HG02885 (cell line): ENCODE measurements around the gene EFCAB8.
"Not testable (repeated sequence)": the region's sequence is repeated elsewhere in the genome, so short reads cannot be mapped to it uniquely, and the experiment has no call there.

ENCODE experiments used
- ATAC-seq: cut with Tn5 transposase; IDR thresholded peaks from one replicate; pipeline ENCODE4 v1.9.1; 2021; ENCODE audit warnings: mild to moderate bottlenecking; ENCODE audit not compliant: unreplicated experiment, poor library complexity

EFCAB8 gene

DNA sequence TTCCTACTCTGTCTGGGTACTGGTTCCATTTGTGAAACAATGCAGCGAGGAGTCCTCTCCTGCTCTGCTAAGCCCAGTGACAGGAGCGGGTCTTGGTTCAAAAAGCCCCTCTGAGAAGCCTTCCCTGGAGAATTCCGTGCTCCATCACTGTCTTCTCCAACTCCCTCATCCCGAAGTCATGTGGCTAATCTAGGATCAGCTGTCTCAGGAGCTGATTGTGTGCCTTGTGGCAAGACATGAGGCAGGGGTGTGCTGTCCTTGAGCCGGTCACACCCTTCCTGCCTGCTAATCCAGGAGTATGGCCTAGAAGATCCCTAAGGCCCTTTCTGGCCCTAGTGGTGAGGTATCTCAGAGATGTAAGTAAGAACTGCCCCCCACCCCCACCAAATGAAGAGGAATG, 72.0 kb downstream of the EFCAB8 start:
- no peak for ATAC-seq

DNA sequence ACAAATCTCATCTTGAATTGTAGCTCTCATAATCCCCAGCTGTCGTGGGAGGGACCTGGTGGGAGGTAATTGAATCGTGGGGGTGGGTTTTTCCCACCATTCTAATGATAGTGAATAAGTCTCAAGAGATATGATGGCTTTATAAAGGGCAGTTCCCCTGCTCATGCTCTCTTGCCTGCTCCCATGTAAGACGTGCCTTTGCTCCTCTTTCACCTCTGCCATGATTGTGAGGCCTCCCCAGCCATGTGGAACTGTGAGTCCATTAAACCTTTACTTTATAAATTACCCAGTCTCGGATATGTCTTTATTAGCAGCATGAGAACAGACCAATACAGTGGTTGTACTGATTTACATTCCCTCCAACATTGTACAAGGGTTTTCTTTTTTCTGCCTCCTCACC, 75.9 kb downstream of the EFCAB8 start:
- no peak for ATAC-seq

DNA sequence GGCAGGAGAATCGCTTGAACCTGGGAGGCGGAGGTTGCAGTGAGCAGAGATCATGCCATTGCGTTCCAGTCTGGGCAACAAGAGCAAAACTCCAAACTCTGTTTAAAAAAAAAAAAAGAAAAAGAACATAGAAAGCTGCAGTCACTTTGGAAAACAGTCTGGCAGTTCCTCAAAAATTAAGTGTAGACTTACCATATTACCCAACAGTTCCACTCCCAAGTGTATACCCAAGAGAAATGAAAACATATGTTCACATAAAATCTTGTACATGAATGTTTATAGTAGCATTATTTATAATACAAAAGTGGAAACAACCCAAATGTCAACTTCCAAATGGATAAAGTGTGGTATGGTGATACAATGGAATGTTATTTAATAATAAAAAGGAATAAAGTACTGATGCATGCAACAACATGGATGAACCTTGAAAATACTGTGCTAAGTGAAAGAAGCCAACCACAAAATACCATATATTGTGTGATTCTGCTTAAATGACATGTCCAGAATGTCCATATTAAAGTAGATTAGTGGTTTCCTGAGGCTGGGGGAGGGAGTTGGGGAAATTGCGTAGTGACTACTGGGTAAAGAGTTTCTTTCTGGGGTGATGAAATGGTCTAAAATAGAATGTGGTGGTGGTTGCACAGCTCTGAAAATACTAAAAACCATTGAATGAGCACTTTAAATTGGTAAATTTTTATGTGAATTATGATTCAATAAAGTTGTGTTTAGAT, 82.6 kb downstream of the EFCAB8 start:
- no peak for ATAC-seq

DNA sequence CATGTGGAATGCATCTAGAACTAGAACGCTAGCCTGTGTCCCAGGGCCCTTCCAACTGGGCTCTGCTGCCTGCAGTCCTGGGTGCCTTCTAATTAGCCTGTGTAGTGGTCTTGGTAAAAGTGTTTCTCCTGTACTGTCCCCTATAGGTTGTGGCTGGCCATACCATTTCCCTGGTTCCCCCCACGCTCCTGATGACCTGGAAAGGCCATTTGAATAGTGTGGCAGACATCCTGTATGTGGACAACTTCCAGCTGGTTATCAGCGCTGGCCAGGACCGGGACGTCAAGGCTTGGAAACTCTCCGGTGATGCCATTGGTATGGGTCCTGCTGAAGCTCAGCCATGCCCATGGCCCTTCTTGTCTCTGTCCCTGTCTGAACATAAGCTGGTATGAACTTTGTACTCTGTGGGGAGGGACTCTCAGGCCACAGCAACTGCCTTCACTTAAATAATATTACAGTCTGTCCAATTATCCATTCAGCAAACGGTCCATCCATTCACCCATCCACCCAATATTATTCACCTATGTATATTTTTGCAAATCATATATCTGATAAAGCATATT, 84.8 kb downstream of the EFCAB8 start:
- ATAC-seq: no peak

DNA sequence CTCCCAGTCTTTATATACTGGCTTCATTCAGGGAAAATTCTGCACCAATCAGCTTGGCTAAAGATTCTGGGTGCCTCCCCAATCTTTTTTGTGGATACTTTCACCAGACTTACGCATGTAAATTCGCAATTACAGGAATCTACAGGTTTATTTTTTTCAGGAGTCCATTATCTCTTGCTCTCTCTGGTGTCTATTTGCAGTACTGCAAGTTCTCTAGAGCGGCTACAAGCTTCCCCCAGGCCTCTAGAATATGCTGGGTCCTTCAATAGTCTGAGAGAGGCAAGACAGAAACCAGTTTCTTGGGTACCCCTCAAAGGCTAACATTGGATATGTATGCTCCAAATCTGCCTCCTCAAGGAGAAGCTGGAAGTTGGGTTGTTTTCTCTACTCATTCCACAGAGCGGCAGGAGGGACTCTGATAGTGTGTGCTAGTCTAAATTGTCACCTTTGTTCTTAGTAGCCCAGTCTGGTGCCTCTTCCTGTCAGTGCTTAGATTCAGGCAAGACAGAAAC, 87.0 kb downstream of the EFCAB8 start:
- ATAC-seq: no peak

DNA sequence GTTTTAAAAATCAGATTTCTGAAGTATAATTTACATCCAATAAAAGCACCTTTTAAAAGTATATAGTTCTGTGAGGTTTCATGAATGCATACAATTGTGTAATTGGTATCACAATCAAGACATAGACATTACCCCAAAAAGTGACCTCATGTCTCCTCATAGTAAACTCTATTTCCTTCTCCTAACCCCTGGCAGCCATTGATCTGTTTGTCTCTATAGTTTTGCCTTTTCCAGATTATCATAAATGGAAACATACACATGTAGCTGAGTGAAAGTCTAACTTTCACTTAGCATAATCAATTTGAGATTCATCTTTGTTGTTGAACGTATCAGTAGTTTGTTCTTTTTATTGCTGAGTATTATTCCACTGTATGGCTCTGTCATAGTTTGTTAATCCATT, 87.9 kb downstream of the EFCAB8 start:
- no peak for ATAC-seq

DNA sequence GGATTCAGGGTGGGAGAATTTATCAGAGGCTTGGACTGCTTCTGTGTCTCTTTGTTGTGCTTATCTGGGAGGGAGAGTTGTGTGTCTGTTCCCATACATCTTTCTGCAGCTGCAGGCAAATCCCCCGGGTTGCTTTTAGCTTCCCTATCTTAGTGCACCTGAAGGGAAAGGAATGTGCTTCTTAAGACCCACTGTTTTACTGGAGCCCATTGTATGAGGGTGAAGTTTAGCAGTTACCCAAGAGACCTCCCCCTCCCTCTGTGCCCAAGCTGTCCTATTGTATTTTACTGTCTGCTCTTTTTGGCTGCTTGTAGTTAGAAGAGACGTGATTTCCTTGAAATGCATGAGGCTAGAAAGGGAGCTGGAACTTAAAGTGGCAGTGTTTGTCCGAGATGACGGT, 91.8 kb downstream of the EFCAB8 start:
- ATAC-seq: not testable (repeated sequence)

DNA sequence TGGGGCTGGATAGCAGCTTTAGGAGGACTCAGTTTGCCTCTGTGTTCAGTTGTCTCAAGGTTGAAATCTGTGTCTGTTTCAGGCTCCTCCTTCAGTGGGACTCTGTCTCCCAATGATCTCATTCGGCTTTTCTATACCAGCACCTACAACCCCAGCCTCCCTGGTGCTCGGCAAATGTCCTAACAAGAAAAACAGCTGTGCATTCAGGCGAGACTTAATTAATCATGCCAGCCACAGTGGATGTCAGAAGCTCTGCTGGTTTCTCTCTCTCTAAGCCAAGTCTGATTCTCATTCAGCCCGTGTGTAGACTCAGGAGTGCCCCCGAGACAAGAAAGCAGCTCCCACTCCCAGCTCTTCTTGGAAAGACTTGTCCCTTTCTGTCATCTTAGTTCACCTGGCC, 98.7 kb downstream of the EFCAB8 start:
- no peak for ATAC-seq

DNA sequence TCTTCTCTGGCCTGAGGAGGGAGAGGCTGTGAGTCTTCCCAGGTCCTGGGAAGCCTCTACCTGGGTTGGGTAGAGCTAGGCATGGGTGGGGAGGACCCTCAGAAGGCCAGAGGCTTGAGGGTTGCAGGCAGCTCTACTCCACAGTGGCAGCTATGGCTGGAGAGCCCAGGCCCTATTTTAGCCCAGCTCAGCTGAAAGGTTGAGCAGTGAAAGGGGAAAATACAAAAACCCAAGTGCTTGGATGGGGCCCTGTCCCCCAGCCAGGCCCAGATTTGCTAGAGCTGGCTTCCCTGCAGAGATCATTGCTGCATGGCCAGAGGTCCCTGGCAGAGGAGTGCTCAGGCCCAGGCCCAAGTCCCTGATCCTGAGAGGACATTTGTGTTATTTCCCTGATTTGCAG, 99.9 kb downstream of the EFCAB8 start:
- ATAC-seq: no peak

DNA sequence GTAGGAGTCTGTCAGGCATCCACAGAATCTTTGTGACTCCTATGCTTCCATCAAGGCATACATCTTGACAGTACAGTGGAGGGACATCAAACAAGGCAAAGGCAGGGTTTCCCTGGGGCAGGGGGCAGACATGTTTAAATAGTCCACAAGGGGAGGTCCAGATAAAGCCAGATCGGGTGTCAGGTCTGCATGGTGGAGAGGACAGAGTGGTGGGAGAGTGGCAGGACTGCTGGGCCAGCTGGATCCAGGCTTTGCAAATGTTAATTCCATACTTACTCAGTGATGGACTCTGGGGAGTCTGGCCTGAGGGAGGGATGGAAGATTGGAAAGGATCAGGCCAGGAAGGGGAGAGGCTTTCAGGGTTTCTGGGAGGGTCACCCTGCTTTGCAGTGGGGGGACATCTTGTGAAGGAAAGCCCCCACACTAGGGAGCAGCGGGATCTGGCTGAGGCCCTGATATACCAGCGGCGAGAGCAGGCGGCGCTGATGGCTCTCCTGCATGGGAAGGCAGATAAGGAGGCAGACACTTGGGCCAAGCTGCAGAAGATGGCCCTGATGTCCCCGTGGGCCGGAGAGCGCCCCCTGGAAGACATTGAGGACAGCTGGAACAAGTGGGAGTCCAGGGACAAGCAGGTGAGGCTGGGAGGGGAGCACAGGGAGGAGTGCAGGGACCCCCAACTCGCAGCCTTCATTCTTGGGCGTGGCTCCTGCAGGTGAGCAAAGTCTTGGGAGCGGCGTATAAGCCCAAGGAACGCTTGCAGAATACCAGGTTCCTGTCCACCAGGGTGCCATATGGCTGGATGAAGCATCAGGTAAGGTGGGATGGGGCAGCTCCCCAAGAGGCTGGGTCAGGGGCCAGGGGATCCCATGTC, 100.9 kb downstream of the EFCAB8 start:
- no peak for ATAC-seq

DNA sequence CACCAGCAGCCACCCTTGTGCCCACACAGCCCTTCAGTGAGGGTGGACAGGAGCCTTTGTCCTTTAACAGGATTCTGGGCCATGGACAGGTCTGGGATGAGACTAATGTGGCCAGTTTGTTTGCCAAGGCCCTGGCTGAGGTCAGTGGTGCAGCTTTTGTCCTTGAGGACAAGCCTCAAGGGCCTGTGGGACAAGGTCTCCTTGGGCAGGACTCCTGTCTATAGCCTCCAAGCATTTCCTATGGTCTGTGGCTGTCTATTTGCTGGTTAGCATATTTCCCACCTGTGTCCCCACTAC, 101.4 kb downstream of the EFCAB8 start:
- ATAC-seq: no peak

DNA sequence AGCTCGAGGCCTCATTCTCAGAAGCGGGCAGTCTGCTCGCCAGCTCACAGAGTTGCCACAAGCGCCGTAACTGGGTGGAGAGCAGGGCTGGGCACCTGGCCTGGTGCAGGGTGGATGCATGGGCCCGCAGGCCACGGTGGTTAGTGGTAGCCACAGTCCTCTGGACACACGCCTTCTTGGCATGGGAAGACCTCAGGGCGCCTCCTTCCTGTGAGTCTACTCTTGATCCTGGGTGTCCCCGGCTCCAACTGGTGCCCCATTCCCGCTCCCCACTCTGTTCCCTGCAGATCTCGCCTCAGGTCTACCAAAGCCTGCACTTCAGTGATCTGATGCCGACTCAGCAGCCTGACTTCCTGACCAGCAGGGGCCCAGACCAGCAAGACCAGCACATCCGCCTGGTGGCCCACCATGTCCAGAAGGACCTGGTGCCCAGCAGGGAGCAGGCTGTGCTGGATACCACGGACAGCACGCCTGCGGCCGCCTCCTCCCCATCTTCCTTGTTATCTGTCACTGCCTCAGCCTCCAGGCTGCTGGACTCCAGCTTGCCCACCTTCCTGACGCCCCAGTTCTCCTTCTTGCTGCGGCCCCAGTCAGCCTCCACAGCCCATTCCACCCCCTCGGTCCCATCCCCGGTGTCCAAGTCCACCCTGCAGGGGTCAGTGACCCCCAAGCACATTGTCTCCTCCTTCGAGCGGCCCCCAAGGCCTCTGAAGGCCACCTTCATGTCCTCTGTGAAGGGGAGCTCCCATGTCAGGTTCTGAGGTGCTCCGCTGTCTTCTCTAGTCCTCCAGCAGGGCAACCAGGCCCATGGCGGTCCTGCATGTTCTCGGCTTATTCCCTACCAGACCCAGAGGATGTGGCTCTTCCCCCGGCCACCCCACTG, 102.4 kb downstream of the EFCAB8 start:
- no peak for ATAC-seq

DNA sequence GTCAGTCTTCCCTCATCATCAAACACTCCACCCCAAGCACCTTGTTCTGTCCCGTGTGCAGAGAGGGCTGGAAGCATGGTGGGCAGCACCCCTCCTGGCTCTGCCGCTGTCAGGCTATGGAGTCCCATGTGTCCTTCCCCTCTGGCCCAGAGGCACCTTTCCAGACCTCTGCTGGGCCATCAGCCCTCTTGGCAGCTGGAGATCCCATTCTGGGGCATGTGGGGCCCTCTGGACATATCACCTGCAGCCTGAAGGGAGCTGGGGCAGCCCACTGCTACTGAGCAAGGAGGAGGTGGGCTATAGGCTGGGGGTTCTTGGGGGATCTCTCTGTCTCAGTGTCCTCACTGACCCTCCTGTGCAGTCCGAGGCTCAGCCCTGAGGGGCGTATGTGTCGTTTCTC, 103.3 kb downstream of the EFCAB8 start:
- no peak for ATAC-seq

DNA sequence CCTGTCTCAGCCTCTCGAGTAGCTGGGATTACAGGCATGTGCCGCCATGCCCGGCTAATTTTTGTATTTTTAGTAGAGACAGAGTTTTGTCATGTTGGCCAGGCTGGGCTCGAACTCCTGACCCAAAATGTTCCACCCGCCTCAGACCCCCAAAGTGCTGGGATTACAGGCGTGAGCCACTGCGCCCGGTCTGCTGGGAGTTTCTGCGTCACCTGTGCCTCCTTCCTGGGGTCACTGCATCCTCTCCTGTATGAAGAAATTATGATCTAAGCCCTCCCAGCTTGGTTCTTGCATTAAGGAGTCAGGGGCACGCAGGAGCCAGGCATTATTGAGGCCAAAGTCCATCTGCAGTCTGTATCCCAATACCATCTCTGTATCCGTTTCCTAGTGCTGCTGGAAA, 103.9 kb downstream of the EFCAB8 start:
- not testable (repeated sequence) for ATAC-seq

DNA sequence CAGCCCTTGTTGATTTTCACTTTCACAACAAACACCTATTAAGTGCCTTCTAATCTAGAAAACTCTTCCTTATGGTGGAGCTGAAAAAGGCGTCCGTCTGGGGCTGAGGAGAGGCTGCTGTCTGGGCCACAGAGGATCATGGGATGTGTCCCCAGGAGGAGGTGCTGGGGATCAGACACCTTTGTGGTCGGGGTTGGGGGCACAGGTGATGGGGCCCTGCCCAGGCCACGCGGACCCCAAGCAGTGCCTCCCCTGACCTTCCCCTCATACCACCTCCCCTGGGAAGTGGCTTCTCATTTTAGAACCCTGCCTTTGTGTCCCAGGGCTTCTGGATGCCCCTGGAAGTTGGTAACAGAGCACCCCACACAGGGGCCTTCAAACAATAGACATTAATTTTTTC, 104.5 kb downstream of the EFCAB8 start:
- no peak for ATAC-seq

DNA sequence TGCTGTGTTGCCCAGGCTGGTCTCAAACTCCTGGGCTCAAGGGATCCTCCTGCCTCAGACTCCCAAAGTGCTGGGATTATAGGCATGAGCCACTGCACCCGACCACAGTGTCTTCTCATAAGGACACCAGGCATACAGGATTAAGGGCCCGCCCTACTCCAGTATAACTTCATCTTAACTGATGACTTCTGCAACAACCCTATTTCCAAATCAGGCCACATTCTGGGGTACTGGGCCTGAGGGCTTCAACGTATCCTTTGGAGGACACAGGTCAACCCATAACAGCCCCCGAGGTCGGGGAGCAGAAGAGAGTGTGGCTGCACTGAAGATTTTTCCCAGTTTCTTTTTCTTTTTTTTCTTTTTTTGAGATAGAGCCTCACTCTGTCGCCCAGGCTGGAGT, 105.9 kb downstream of the EFCAB8 start:
- ATAC-seq: no peak

DNA sequence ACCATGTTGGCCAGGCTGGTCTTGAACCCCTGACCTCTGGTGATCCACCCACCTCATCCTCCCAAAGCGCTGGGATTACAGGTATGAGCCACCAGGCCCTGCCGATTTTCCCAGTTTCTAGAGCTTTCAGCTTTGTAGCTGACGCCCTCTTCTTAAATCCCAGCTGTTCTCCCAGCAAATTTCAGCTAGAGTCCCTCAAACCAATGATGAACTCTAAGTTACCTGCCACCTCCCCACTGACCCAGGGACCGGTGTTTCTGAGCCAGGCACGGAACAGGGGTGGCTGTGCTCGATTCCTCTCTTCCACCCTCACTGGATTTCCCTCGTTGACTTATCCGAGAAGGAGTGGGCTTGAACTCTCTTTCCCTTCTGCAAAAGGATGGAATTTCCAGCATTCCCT, 106.4 kb downstream of the EFCAB8 start:
- no peak for ATAC-seq

DNA sequence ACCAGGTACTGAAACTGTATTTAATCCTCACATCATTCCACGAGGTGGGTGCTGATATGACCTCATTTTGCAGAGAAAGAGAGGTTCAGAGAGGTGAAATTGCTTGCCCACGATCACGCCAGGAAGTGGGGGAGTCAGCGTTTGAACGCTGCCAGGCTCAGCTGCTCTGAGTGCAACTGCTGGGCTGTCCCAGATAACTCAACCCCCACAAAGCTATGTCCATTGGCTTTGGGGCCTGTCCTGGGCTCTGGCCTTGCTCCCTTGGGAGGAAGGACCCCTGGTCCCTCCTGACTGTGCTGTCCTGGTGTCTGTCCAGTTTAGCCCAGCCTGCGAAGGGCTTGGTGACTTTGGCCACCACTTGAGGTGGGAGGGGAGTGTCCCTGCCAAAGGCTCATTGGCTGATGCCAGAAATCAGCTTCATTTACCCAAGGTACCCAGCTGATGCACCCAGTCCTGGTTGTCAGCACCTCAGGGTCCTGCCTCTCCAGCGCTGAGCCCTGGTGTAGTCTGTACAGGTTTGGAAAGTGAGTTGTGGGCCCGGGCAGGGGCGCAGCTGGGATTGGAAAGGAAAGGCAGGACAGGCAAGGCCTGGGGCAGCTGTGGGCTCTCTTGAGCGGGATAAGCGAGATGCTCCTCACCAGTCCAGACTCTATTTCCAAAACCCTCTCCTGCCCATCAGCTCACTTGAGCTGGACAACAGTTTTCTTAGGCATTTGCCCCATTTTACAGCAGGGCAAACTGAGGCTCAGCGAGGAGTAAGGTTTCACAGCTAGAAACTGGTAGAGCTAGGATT, 107.1 kb downstream of the EFCAB8 start:
- no peak for ATAC-seq

DNA sequence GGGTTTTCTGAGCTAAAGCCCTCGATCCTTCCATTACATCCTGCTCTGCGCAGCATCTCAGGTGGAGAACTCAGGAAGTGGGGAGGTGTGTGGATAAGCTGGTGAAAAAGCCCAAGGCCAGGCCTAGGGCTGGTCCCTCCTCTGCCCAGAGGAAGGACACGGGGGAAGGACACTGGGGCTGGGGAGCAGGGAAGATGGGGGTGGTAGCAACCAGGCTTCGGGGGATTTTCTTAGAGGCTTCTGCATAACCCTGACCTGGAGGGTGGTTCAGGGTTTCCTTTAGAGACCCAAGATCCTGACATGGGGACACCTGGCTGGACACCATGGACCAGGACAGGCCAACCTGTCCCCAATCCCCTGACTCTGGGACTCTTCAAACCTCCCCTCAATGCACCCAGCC, 107.7 kb downstream of the EFCAB8 start:
- no peak for ATAC-seq
